ENCODE measurements around the gene TPPP.

Gene TPPP

DNA sequence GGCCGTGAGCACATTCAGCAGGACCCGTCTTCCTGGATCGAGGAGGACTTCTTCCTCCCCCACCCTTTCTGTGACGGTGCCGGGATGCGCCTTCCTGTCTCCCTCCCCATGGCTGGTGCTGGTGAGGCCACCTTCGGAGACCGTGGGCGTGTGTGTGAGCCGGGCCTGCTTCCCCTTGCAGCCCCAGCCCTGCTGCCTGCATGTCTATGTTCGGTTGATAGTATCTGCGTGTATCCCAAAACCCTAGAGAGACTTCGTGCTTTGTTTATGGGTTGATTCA, 68.3 kb downstream of the TPPP start:
- peak; percentile 5 for DNase-seq (ENCODE audit: low spot score)

DNA sequence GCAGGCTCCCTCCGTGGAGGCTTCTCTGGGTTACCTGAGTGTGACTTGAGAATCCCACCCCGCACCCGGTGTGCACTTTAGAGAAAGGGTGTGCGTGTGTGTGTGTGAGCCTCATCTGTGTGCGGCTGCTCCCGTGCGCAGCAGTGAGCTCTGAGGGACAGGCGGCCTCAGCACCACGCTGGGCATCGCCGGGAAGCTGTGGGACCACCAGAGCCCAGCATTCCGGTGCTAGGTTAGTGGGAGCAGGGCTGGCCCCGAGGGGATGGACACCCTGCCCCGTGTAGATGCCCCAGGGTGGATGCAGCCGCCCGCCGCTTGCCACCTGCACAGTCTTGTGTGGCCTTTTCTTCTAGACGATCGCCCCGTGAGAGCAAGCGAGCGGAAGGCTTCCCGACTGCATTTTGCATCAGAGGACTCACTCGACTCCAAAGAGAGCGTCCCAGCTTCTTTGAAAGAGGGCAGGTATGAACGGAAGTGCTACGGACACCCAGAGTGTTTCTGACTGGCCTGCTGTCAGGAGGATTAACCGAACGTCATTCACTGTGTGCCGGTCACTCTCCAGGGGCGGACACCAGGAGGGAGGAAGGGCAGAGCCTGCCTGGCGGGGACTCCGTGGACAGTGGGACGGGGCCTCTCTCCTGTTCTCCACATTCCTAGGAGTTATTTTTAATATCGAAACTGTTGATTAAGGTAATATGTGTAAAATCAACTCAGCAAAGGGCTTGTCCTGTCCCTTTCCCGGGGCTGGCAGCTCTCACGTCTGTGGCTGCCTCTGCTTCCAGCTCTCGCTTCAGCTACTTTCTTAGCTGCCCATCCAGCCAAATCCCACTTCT, 68.8 kb downstream of the TPPP start:
- no peak for DNase-seq (ENCODE audit: low spot score)

DNA sequence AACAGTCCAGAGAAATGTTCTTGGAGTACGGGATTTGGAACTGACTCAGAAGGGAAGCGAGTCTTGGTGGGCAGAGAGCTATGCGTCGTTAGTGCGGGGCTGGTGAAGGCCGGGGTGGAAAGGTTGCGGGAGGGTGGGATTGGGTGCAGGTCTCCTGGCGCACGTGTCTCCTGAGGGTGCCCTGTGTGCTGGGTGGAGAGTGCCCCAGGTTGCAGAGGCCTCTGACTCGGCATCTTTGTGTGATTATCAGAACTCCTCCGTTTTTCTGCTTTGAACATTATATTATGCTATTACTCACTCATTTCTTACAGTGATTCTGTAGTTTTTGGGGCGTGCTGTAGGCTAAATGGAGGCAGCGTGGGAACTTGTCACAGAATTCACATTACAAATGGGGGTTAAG, 69.6 kb downstream of the TPPP start:
- no peak for DNase-seq (ENCODE audit: low spot score)

- DNase-seq (ENCODE audit: low spot score), result no peak
Observed at GRCh38 chr5:622946-623522, 70.1 kb downstream of the TPPP start.

DNA sequence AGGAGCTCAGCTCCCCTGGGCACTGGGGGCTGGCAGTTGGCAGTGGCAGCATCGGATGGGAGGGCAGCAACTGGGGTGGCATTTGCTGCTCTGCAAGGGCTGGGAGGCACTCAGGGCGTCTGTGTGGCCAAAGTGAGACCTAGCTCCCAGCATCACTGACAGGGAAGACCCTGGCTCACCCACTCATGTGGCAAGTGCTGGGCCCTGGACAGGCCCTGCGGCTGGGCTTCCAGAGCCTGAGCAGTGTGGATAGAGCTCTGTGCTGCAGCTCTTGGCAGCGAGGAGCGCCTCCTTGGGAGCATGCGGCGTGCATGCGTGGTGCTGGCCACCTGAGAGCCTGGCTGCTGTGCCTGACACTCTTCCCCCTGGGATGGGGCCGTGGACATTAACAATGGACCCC, 70.8 kb downstream of the TPPP start:
- no peak for DNase-seq (ENCODE audit: low spot score)

- DNase-seq (ENCODE audit: low spot score), result no peak
Observed at GRCh38 chr5:621341-621761, 71.8 kb downstream of the TPPP start.

- no peak for DNase-seq (ENCODE audit: low spot score)
Observed at GRCh38 chr5:620586-621180, 72.5 kb downstream of the TPPP start.

DNA sequence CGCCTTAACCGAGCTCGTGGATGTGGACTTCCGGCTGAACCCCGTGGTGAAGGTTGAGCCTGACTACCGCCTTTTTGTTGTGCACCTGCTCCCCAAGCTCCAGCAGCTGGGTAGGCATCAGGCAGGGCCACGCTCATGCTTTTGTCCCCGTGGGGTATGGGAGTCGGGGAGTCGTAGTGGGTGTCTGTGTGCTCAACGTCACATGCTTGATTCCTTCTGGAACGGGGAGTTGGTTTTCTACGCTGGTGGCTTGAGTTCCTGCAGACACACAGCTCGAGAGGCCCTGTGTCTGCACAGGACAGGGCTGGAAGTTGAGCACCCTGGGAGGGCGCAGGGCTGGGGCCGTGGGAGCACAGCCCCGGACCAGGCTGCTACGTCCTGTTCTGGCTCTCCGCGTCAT, 73.0 kb downstream of the TPPP start:
- DNase-seq (ENCODE audit: low spot score), result no peak

DNA sequence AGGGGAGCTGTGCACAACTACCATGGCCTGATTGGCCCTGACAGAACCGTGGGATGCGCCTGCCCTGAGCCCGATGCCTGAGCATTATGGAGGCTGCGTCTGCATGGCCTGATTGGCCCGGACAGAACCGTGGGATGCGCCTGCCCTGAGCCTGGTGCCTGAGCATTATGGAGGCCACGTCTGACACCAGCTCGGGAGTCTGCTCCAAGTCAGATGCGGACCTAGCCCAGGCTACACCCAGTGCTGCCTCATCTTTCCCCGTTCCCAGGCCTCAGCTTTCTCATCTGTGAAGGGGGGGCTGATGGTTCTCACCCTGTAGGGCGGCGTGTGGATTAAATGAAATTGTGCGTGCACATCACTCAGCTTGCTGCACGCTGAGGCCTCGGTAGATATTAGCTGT, 73.7 kb downstream of the TPPP start:
- DNase-seq (ENCODE audit: low spot score), result no peak

- no peak for DNase-seq (ENCODE audit: low spot score)
Observed at GRCh38 chr5:618450-618849, 74.7 kb downstream of the TPPP start.

DNA sequence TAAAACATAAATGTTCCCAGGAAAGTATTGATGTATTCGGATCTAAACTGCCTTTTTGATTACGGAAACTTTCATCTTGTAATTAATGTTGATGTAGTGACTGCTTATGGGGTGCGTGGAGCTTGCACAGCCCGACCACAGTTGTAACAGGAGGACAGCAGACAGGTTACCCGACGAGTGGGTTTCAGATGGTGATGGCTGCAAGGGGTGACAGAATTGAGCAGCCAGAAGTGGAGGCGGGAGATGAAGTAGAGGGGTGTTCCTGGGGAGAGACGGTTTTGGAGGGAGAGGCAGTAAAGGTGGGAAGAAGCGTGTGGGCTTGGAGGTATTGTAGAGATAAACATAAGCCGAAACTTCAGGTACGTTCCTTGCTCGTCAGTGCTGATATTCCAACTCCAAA, 75.3 kb downstream of the TPPP start:
- no peak for DNase-seq (ENCODE audit: low spot score)

GRCh38 chr5:616484-617039, 76.6 kb downstream of the TPPP start:
- no peak for DNase-seq (ENCODE audit: low spot score)

DNA sequence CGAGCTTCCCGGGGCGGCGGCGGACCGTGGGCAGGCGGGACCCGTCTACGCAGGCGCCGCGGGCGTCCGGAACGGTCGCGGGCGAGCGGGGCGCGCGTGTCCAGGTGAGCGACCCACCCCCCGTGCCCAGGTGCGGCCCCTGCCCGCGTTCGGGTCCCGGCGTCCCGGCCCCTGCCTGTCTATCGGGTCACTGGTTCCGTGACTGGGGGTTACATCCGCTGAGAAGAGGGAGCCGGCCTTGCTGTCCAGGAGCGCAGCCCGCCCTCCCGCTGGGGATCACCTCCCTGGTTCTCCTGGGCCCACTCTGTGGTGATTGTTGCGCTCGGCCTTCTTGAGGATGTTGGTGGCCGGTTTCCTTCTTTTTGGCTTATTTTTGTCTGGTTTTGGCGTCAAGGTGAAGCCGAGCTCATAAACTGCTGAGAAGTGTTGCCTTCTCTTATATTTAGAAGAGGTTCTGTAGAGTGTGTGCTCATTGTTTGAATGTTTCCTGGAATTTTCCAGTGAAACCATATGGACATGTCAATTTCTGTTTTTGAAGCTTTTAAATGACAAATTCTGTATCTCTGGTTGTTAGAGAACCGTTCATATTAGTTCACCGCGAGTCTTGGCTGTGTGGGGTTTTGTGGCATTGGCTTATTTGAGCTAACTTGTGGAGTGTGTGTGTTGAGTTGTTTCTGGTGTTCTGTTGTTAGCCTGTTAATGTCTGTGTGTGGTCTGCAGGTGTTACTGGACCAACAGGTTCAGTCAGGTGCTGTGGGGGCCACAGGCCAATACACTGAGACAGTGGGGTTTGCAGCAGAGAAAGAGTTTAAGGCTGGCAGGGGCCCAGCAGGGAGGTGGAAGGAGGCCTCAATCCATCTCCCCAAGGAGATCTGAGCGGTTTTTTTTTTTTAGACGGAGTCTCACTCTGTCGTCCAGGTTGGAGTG, 80.4 kb downstream of the TPPP start:
- DNase-seq (ENCODE audit: low spot score), result no peak

DNA sequence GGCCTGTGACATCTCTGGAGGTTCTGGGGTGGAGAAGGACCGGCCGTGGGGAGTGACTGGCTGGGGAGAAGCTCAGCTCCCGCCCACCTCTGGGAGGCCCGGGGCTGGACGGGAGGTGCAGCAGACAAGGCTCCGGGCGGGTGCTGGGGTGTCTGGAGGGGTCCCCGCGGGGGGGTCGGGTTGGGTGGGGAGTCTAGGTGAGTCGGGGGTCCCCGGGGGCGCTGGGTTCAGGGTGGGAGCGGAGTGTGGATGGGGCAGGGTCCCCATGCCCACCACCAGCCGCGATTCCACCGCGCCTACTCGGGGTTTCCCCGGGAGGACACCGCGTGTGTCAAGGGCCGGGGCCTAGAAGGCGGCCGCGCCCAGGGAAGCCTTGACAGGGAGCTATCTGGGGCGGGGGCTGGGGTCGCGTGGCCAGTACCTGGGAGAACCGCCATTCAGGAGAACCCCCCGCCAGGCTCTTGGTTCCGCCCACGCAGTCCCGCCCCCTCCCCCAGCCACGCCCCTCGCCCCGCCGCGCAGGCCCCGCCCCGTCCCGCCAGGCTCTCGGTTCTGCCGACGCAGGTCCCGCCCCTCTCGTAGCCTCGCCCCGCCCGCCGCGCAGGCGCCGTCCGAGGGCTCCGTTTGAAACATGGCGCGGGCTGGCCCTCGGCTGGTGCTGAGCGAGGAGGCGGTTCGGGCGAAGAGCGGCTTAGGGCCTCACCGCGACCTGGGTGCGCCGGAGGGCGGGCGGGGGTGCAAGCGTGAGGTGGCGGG, 81.2 kb downstream of the TPPP start, which contains the start of gene CEP72:
CEP72 (plus strand) TSS at position 610 of the 756 bp plus-strand sequence; CDS start at position 632, 22 bp downstream.
- DNase-seq (ENCODE audit: low spot score), result peak; percentile 76

GRCh38 chr5:610744-611730, 82.1 kb downstream of the TPPP start:
- no peak for DNase-seq (ENCODE audit: low spot score)

DNA sequence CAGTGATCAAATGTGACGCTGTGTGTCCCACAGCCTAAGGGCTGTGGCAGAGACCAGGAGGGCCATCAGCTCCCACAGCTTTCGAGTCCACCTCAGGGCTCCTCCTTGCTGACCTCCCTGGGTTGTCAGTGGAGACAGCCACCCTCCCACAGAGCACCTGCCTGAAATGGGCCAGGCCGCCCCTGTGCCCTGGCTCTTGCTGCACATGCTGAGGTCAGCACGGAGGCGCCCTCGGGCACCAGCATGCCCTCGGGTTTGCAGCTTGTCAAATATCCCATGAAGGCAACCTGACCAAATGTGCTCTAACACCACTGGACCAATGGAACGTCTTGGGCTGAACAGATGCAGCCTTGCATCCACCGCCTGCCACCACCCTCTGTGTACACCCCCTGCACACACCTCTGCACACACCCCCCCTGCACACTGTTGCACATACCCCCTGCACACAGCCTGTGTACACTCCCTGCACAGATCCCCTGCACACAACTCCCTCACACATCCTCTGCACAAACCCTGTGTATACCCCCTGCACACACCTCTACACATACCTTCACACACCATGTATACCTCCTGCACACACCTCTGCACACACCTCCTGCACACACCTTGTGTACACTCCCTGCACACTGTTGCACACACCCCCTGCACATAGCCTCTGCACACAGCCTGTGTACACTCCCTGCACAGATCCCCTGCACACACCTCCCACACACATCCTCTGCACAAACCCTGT, 83.0 kb downstream of the TPPP start:
- no peak for DNase-seq (ENCODE audit: low spot score)

Data from kidney capillary endothelial cell (primary cell).